GM10847 (cell line): ENCODE measurements around the gene KIRREL3.

Experiments used
- POLR2A ChIP-seq: IDR thresholded peaks from 2 replicates; pipeline ENCODE4 v1.6.1; 2011; ENCODE audit not compliant: insufficient read length; ENCODE audit errors: extremely low read depth

KIRREL3 gene

GRCh38 chr11:126747315-126747714 is 253.3 kb downstream of the KIRREL3 start:
- no peak for TF ChIP-seq POLR2A

- no peak for TF ChIP-seq POLR2A
Observed at GRCh38 chr11:126746443-126746842, 254.1 kb downstream of the KIRREL3 start.

- TF ChIP-seq POLR2A: no peak
Observed at GRCh38 chr11:126744699-126745098, 255.9 kb downstream of the KIRREL3 start.

- no peak for TF ChIP-seq POLR2A
Observed at GRCh38 chr11:126743628-126744027, 256.9 kb downstream of the KIRREL3 start.

- no peak for TF ChIP-seq POLR2A
Observed at GRCh38 chr11:126742582-126742981, 258.0 kb downstream of the KIRREL3 start.

GRCh38 chr11:126740846-126741245 is 259.7 kb downstream of the KIRREL3 start:
- no peak for TF ChIP-seq POLR2A

- no peak for TF ChIP-seq POLR2A
Observed at GRCh38 chr11:126739499-126740145, 260.9 kb downstream of the KIRREL3 start.

GRCh38 chr11:126738295-126739031 is 262.1 kb downstream of the KIRREL3 start:
- TF ChIP-seq POLR2A: no peak

- TF ChIP-seq POLR2A: no peak
Observed at GRCh38 chr11:126736682-126737572, 263.6 kb downstream of the KIRREL3 start.

GRCh38 chr11:126734752-126735151 is 265.8 kb downstream of the KIRREL3 start:
- TF ChIP-seq POLR2A: no peak

GRCh38 chr11:126733685-126734084 is 266.9 kb downstream of the KIRREL3 start:
- TF ChIP-seq POLR2A: no peak

- no peak for TF ChIP-seq POLR2A
Observed at GRCh38 chr11:126732981-126733380, 267.6 kb downstream of the KIRREL3 start.

GRCh38 chr11:126731576-126732142 is 268.9 kb downstream of the KIRREL3 start:
- no peak for TF ChIP-seq POLR2A

GRCh38 chr11:126727381-126727780 is 273.2 kb downstream of the KIRREL3 start:
- TF ChIP-seq POLR2A: no peak

- no peak for TF ChIP-seq POLR2A
Observed at GRCh38 chr11:126725521-126725920, 275.0 kb downstream of the KIRREL3 start.

GRCh38 chr11:126725043-126725442 is 275.5 kb downstream of the KIRREL3 start:
- no peak for TF ChIP-seq POLR2A

GRCh38 chr11:126723665-126724045 is 276.9 kb downstream of the KIRREL3 start:
- no peak for TF ChIP-seq POLR2A
